HepG2 (cell line): ENCODE data around the gene RABIF. TPM values are rescaled to one million over a fixed set of nuclear protein-coding genes. Genes with fewer than 3 reads are reported as not detected.

Experiments
- AHR ChIP-seq: IDR thresholded peaks from 2 replicates; pipeline ENCODE4 v1.6.1; 2018; ENCODE audit warnings: missing genetic modification reagents, missing compliant biosample characterization
- MBD4 ChIP-seq: IDR thresholded peaks from 2 replicates; pipeline ENCODE4 v1.6.1; 2012; ENCODE audit warnings: low read length, inconsistent platforms, borderline replicate concordance
- MIER2 ChIP-seq: IDR thresholded peaks from 2 replicates; pipeline ENCODE4 v1.6.1; 2016; ENCODE audit warnings: missing biosample characterization, missing genetic modification reagents
- NR2F1 ChIP-seq, 2 experiments: fragments of 450-650 bp in 1 of 2; formaldehyde crosslinking in 1 of 2; IDR thresholded peaks; 2 replicates each; pipeline versions ENCODE4 v1.5.0 to v1.6.1; 2016 to 2020; ENCODE audit warnings: mild to moderate bottlenecking in 1 of 2, missing compliant biosample characterization in 1 of 2, missing genetic modification reagents in 1 of 2, moderate library complexity in 1 of 2
- PRMT3 ChIP-seq: sonication (generic); formaldehyde crosslinking; IDR thresholded peaks from 2 replicates; pipeline ENCODE4 v1.8.1; 2022; ENCODE audit warnings: low read depth, mild to moderate bottlenecking, moderate library complexity, missing genetic modification reagents, borderline replicate concordance
- RXRA ChIP-seq: sonication (generic); formaldehyde crosslinking; IDR thresholded peaks from 2 replicates; pipeline ENCODE4 v1.5.1; 2020; ENCODE audit warnings: missing genetic modification reagents
- TBL1XR1 ChIP-seq: fragments of 150-350 bp; IDR thresholded peaks from 2 replicates; pipeline ENCODE4 v1.6.1; 2014; ENCODE audit warnings: borderline replicate concordance, low read length; ENCODE audit not compliant: partially characterized antibody
- TCF7 ChIP-seq: sonication (generic); IDR thresholded peaks from 2 replicates; pipeline ENCODE4 v1.6.1; 2016; ENCODE audit warnings: antibody characterized with exemption, low read depth
- ZNF234 ChIP-seq: sonication (generic); formaldehyde crosslinking; conservative IDR thresholded peaks from 2 replicates; pipeline ENCODE4 v1.5.1; 2020; ENCODE audit warnings: mild to moderate bottlenecking, missing genetic modification reagents
- polyA plus RNA-seq, 8 experiments: library from polyadenylated mRNA; depleted of rRNA in 3 of 8; stranded (reverse) in 7 of 8; unstranded in 1 of 8; fragments of >200 nt; fragmentation: Illumina TruSeq in 4 of 8; extraction: Trizol in 4 of 8; gene quantifications; 2 replicates each; pipeline versions ENCODE4 v1.2.1 to v1.2.3, GENCODE V29; 2011 to 2016; ENCODE audit warnings: low read depth in 4 of 8, missing spikeins in 1 of 8, mixed read lengths in 1 of 8; ENCODE audit not compliant: insufficient read depth in 1 of 8
- total RNA-seq, 5 experiments: library from RNA; depleted of rRNA; stranded (reverse); fragments of >200 nt; fragmentation: Illumina TruSeq; extraction: Trizol; gene quantifications; 2 replicates each; pipeline ENCODE4 v1.2.3, GENCODE V29; 2016; ENCODE audit warnings: low read depth in 1 of 5
- TF ChIP-seq, protein P1 (sequence below): IDR thresholded peaks from 2 replicates; pipeline ENCODE4 v1.6.1; 2012; ENCODE audit warnings: low read length, improper control_type of control experiment
- TF ChIP-seq, protein P2 (sequence below): conservative IDR thresholded peaks from 2 replicates; pipeline ENCODE4 v1.6.1; 2018; ENCODE audit warnings: missing genetic modification reagents
- TF ChIP-seq, protein P3 (sequence below): sonication (generic); formaldehyde crosslinking; IDR thresholded peaks from 2 replicates; pipeline ENCODE4 v1.4.0; 2020; ENCODE audit warnings: missing genetic modification reagents, low read depth, mild to moderate bottlenecking, borderline replicate concordance
- TF ChIP-seq, protein P4 (sequence below): sonication (generic); formaldehyde crosslinking; IDR thresholded peaks from 2 replicates; pipeline ENCODE4 v1.5.0; 2020; ENCODE audit warnings: mild to moderate bottlenecking, missing genetic modification reagents
- TF ChIP-seq, protein P5 (sequence below): sonication (generic); formaldehyde crosslinking; IDR thresholded peaks from 2 replicates; pipeline ENCODE4 v1.4.0; 2020; ENCODE audit warnings: mild to moderate bottlenecking, missing genetic modification reagents

RABIF gene
- total and polyA plus RNA-seq, 2 of the 13 experiments (the other 11 are each of a cell fraction or from before 2014, with no cell fraction given) = 7.6 to 8.3 TPM

DNA sequence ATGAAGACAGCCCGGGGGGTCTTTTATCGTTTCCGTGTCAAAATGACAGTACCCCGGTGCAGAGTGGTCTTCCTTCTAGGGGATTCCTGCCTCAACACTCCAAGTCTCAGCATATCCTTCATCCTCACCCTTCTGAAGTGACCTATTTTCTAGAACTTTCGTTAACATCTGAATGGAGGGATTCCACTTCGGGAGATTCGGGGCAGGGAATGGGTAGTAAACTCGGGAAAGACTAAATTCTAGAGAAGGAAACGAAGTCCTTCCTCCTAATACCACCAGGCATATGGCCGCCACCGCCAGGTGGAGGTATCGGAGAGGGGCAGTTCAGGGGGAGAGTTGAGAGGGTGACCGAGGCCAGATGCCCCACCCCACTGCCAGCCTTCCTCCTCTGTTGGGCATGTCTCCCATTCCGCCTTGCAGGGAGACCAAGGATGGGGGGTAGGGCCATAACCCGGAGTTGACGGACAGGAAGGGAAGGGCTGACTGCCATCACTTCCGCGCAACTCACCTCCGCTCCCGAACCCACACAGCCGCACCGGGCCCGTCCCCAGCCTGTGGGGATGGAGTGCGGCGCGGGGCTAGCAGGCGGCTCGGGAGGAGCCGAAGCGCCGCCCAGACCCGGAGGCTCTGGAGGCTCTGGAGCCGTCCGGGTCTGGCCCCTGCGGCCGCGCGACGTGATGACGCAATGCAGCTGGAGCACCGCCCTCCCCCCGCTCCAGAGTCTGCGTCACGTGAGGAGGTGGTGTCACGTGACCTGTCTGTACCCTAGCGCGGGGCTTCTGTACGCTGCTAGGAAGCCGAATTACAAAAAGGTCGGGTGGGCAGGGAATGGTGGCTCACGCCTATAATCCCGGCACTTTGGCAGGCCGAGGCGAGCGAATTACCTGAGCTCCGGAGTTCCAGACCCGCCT lies 37.9 kb upstream of the RABIF start, which contains the start of gene KLHL12 (continued):
- TF ChIP-seq PRMT3 (CRISPR knock-in tag) = 0 out of 2 replicates have a peak, but pooled peaks have one; percentile 52
- TF ChIP-seq MBD4 = no peak
- TF ChIP-seq, protein P1, sequence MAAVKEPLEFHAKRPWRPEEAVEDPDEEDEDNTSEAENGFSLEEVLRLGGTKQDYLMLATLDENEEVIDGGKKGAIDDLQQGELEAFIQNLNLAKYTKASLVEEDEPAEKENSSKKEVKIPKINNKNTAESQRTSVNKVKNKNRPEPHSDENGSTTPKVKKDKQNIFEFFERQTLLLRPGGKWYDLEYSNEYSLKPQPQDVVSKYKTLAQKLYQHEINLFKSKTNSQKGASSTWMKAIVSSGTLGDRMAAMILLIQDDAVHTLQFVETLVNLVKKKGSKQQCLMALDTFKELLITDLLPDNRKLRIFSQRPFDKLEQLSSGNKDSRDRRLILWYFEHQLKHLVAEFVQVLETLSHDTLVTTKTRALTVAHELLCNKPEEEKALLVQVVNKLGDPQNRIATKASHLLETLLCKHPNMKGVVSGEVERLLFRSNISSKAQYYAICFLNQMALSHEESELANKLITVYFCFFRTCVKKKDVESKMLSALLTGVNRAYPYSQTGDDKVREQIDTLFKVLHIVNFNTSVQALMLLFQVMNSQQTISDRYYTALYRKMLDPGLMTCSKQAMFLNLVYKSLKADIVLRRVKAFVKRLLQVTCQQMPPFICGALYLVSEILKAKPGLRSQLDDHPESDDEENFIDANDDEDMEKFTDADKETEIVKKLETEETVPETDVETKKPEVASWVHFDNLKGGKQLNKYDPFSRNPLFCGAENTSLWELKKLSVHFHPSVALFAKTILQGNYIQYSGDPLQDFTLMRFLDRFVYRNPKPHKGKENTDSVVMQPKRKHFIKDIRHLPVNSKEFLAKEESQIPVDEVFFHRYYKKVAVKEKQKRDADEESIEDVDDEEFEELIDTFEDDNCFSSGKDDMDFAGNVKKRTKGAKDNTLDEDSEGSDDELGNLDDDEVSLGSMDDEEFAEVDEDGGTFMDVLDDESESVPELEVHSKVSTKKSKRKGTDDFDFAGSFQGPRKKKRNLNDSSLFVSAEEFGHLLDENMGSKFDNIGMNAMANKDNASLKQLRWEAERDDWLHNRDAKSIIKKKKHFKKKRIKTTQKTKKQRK = no peak
- TF ChIP-seq, protein P2, sequence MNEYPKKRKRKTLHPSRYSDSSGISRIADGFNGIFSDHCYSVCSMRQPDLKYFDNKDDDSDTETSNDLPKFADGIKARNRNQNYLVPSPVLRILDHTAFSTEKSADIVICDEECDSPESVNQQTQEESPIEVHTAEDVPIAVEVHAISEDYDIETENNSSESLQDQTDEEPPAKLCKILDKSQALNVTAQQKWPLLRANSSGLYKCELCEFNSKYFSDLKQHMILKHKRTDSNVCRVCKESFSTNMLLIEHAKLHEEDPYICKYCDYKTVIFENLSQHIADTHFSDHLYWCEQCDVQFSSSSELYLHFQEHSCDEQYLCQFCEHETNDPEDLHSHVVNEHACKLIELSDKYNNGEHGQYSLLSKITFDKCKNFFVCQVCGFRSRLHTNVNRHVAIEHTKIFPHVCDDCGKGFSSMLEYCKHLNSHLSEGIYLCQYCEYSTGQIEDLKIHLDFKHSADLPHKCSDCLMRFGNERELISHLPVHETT (CRISPR knock-in tag) = peak; percentile 92; the same call in 1 of the 2 replicates
- TF ChIP-seq TBL1XR1 = peak; percentile 71
- no peak; the same call in 1 of the 2 replicates for TF ChIP-seq AHR (CRISPR knock-in tag)
- 0 out of 2 replicates have a peak, but pooled peaks have one; percentile 44 for TF ChIP-seq MIER2 (CRISPR knock-in tag)
- TF ChIP-seq, protein P3, sequence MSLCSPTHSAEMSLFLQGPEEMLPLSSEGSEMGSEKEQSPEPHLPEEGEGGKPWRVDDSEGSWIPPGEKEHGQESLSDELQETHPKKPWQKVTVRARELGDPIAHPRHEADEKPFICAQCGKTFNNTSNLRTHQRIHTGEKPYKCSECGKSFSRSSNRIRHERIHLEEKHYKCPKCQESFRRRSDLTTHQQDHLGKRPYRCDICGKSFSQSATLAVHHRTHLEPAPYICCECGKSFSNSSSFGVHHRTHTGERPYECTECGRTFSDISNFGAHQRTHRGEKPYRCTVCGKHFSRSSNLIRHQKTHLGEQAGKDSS (CRISPR knock-in tag) = peak; percentile 50; the same call in 1 of the 2 replicates
- no peak for TF ChIP-seq NR2F1 (CRISPR knock-in tag; IDR thresholded peaks at IDR 0.05)
- TF ChIP-seq RXRA (CRISPR knock-in tag) = peak; percentile 84
- TF ChIP-seq, protein P4, sequence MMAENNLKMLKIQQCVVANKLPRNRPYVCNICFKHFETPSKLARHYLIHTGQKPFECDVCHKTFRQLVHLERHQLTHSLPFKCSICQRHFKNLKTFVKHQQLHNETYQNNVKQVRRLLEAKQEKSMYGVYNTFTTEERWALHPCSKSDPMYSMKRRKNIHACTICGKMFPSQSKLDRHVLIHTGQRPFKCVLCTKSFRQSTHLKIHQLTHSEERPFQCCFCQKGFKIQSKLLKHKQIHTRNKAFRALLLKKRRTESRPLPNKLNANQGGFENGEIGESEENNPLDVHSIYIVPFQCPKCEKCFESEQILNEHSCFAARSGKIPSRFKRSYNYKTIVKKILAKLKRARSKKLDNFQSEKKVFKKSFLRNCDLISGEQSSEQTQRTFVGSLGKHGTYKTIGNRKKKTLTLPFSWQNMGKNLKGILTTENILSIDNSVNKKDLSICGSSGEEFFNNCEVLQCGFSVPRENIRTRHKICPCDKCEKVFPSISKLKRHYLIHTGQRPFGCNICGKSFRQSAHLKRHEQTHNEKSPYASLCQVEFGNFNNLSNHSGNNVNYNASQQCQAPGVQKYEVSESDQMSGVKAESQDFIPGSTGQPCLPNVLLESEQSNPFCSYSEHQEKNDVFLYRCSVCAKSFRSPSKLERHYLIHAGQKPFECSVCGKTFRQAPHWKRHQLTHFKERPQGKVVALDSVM (CRISPR knock-in tag) = peak; percentile 81
- TF ChIP-seq, protein P5, sequence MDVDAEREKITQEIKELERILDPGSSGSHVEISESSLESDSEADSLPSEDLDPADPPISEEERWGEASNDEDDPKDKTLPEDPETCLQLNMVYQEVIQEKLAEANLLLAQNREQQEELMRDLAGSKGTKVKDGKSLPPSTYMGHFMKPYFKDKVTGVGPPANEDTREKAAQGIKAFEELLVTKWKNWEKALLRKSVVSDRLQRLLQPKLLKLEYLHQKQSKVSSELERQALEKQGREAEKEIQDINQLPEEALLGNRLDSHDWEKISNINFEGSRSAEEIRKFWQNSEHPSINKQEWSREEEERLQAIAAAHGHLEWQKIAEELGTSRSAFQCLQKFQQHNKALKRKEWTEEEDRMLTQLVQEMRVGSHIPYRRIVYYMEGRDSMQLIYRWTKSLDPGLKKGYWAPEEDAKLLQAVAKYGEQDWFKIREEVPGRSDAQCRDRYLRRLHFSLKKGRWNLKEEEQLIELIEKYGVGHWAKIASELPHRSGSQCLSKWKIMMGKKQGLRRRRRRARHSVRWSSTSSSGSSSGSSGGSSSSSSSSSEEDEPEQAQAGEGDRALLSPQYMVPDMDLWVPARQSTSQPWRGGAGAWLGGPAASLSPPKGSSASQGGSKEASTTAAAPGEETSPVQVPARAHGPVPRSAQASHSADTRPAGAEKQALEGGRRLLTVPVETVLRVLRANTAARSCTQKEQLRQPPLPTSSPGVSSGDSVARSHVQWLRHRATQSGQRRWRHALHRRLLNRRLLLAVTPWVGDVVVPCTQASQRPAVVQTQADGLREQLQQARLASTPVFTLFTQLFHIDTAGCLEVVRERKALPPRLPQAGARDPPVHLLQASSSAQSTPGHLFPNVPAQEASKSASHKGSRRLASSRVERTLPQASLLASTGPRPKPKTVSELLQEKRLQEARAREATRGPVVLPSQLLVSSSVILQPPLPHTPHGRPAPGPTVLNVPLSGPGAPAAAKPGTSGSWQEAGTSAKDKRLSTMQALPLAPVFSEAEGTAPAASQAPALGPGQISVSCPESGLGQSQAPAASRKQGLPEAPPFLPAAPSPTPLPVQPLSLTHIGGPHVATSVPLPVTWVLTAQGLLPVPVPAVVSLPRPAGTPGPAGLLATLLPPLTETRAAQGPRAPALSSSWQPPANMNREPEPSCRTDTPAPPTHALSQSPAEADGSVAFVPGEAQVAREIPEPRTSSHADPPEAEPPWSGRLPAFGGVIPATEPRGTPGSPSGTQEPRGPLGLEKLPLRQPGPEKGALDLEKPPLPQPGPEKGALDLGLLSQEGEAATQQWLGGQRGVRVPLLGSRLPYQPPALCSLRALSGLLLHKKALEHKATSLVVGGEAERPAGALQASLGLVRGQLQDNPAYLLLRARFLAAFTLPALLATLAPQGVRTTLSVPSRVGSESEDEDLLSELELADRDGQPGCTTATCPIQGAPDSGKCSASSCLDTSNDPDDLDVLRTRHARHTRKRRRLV (CRISPR knock-in tag) = no peak
- no peak for TF ChIP-seq TCF7
- no peak for TF ChIP-seq ZNF234 (CRISPR knock-in tag)
